Tibial nerve (tissue), 3 donors: Measurements from ENCODE around the gene CPNE4.

Experiments
- POLR2A ChIP-seq, 2 donors: fragments of 450-650 bp; IDR thresholded peaks; one replicate each; pipeline ENCODE4 v1.6.1; 2017; ENCODE audit warnings: antibody characterized with exemption in 2 of 2, mild to moderate bottlenecking in 2 of 2, moderate library complexity in 2 of 2
- TF ChIP-seq, protein P1 (sequence below), 5 experiments: fragments of 200-600 bp in 3 of 5; fragments of 450-650 bp in 2 of 5; sonication (generic) in 3 of 5; IDR thresholded peaks; one replicate each; pipeline ENCODE4 v1.5.1; 2016 to 2019; ENCODE audit warnings: antibody characterized with exemption in 5 of 5, mild to moderate bottlenecking in 3 of 5, moderate library complexity in 2 of 5

DNA sequence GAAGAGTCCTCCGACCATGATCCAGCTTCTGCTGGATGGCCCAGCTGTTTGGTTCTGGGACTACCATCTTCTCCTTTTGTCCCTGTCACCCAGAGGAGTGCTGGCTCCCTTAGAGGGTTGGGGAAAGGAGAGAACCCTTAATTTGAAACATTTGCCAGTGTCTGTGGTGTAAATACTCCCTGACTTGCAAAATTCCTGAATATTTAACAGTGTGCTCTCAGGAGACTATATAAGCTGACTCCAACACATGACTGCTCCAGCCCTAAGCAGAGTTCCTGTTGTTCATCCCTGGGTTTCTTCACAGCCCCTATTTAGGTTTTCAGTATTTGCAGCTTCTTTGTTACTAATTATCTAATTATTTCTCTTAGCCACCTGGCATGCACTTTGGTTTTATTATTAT is 133.1 kb downstream of the CPNE4 start:
- TF ChIP-seq, protein P1, sequence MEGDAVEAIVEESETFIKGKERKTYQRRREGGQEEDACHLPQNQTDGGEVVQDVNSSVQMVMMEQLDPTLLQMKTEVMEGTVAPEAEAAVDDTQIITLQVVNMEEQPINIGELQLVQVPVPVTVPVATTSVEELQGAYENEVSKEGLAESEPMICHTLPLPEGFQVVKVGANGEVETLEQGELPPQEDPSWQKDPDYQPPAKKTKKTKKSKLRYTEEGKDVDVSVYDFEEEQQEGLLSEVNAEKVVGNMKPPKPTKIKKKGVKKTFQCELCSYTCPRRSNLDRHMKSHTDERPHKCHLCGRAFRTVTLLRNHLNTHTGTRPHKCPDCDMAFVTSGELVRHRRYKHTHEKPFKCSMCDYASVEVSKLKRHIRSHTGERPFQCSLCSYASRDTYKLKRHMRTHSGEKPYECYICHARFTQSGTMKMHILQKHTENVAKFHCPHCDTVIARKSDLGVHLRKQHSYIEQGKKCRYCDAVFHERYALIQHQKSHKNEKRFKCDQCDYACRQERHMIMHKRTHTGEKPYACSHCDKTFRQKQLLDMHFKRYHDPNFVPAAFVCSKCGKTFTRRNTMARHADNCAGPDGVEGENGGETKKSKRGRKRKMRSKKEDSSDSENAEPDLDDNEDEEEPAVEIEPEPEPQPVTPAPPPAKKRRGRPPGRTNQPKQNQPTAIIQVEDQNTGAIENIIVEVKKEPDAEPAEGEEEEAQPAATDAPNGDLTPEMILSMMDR (IDR thresholded peaks at IDR 0.05) = no peak
- no peak for TF ChIP-seq POLR2A (IDR thresholded peaks at IDR 0.05)
